Activated T-cell treated with anti-CD3 and anti-CD28 coated beads for 48 hours (primary cell): ENCODE data around the gene SLC1A4.
A peak's percentile ranks its signal among the peaks of the same experiment; 100 is the strongest.
"Not testable (repeated sequence)": the region's sequence is repeated elsewhere in the genome, so short reads cannot be mapped to it uniquely, and the experiment has no call there.

Experiments
- DNase-seq: peaks from one replicate; pipeline ENCODE4 v3.0.0-alpha.2; 2020; ENCODE audit warnings: low read depth

SLC1A4 gene

DNA sequence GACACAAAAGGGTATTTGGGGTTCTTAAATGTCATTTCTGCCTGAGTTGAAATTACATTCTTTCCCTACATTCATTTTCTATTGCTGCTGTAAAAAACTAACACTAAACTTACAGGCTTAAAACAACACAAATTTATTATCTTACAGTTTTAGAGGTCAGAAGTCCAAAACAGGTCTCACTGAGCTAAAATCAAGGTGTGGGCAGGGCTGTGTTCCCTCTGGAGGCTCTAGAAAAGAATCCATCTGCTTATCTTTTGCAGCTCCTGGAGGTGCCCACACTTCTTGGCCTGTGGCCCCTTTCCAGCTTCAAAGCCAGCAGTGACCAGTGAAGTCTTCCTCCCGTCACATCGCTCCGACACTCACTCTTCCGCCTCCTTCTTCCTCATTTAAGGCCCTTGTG, 23.2 kb upstream of the SLC1A4 start:
- DNase-seq = no peak

DNA sequence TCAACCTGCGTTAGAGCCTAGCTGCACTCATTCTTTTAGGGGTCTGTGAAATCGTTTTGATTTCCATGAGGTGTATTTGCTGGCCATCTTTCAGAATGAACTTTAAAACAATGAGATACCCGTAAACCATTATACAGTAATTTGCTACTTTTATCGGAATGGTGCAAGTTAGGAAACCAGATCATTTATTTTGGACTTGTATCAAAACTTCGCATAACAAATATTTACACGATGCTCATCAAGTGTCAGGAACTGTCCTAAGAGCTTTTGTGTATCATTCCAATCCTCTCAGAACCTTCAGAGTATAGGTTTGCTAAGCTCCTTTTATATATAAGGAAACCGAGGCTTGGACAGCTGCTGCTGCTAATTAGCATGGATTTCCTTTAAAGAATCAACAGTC, 22.4 kb upstream of the SLC1A4 start:
- no peak for DNase-seq

DNA sequence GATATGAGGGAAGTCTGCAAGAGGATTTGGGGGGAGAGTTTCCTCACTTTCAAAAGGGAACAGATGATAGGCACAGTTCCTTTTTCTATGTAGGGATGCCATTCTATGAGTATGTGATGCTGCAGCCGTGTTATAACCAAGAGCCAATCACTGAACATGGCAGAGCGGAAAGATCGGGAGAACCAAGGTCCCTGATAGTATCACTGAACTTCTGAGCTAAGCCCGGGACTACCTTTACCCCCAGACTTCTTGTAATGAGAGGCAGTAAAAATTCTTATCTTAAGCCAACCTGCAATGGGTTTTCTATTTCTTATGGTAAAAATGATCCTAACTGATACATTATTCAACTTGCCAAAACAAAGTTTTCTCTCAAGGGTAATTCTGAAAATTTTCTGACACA, 21.6 kb upstream of the SLC1A4 start:
- no peak for DNase-seq

- not testable (repeated sequence) for DNase-seq
These were observed 20.1 kb upstream of the SLC1A4 start for GRCh38 chr2:64969086-64969485.

DNA sequence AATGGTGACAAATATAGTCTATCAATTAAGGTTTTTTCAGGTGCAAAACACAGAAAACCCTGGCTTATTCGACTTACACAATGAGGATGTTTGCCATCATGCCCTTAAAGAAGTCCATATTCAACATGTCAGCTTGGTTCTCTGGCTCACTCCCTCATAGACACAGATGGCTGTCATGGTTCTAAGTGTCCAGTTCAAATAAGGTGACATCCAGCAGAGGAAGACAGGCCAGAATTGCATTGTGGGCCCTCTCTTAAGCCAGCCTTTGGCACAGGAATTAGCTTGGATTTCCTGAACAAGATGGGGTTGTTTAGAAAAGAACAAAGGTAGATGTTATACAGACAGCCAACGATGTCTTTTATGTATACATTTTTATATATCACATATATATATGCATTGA, 18.7 kb upstream of the SLC1A4 start:
- no peak for DNase-seq

GRCh38 chr2:64972426-64972825, 16.8 kb upstream of the SLC1A4 start:
- DNase-seq = no peak

DNA sequence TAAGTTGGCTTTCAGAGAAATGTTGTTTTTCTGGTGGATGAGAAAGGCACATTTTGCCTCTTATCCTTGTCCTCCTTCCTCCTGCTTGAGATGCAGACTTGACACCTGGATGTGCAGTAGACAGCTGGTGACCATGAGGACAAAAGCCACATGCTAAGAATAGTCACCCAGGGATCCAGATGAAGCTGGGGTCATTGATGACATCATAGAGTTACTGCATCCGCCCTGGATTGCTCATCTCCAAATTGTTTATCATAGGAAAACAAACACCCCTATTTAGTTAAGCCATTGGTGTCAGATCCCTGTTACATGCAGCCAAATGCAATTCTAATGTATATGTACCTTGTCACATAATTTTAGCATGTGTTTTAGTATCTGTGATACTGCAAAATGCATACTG, 16.3 kb upstream of the SLC1A4 start:
- DNase-seq = no peak

DNA sequence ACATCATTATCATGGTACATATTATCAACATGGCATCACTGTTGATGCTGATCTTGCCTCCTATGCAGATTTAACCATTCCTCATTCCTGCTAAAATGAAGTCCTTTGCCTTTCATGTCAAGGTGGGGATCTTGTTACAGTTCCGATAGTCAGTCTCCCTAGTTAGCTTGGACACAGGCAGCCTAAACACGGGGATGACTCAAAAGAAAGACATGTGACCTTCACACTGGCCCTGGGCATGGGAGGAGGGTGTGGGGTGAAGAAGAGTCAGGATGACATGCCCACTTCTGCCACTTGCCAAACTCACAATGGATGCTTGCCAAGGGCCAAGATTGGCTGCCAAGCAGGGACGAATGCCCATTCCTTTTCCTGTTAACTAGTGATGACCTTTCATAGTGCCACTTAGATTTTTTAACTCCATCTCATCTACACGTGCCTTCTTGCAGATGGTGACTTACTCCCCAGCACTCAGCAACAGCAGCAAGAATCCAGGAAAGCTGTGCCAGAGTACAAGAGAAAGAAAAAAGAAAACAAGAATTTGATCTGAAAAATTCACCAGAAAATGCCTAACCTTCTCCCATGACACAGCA, 13.9 kb upstream of the SLC1A4 start:
- no peak for DNase-seq

- no peak for DNase-seq
These were observed 12.9 kb upstream of the SLC1A4 start for GRCh38 chr2:64976276-64976675.

DNA sequence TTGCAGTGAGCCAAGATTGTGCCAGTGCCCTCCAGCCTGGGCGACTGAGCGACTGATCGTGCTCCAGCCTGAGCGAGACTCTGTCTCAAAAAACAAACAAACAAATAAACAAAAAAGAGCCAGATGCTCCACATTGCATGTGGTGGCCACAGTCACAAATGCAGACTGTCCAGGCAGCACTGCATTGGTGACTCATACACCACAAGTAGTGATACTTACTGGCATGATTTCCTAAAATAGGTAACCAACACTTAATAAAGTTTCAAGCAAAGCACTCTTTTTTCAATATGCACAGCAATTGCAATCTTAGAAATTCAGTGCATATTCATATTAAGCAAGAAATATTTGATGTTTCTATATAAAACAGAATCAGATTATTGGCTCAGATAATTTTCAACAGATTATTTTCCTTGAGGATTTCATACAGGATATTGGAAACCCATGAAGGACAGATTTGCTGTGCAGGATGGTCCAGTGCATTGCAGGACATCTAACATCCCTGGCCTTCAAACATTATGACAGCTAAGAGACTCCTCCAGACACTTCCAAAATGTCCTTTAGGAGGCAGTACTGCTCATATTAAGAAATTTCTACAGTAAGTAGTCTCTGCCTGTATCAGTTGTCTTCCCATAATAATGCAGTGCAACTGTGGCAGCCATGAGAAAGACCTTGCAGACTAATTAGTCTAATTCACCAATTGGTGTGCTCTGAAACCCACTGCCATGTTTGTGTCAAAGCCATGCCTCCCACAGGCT, 10.5 kb upstream of the SLC1A4 start:
- DNase-seq = no peak

GRCh38 chr2:64979744-64980143, 9.5 kb upstream of the SLC1A4 start:
- no peak for DNase-seq

DNA sequence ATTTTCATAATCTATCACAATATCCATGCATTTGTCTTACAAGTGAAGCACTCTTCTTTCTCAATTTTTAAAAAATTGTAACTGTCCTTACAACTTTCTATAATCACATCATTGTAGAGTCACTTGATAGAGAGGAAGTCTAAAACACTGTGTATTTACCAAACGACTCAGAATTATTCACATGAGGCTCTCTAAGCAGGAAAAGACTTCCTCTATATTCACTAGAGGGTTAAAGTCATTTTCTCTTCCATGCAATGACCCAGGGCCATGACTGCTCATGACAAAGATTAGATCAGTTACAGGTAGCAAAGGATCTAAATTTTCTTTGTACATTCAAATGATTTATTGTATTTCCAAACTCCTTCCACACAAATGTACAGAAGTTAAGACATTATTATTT, 9.0 kb upstream of the SLC1A4 start:
- no peak for DNase-seq

- DNase-seq = no peak
These were observed 6.8 kb upstream of the SLC1A4 start for GRCh38 chr2:64982311-64982857.

- DNase-seq = no peak
These were observed 6.3 kb upstream of the SLC1A4 start for GRCh38 chr2:64982932-64983331.

GRCh38 chr2:64985447-64985846, 3.8 kb upstream of the SLC1A4 start:
- DNase-seq = no peak

GRCh38 chr2:64987001-64987955, 1.9 kb upstream of the SLC1A4 start:
- DNase-seq = no peak

DNA sequence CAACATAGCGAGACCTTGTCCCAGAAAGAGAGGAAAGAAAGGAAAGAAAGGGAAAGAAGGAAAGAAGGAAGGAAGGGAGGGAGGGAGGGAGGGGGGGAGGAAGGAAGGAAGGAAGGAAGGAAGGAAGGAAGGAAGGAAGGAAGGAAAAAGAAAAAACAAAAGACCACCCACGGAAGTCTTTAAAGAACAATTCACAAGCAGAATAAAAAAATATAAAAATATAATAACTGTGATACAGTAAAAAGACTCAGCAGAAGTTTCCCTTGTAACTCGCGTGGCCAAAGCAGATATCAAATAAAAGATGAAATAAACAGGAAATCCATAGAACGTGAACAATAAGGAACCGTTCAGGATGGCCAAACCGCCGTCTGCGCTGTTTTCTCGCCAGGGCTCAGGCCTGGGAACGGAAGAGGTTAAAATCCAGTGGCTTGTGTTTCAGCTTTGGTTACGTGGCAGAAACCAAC, 1.2 kb upstream of the SLC1A4 start:
- no peak for DNase-seq

GRCh38 chr2:64988420-64989125, 626 bp upstream of the SLC1A4 start:
- DNase-seq = peak; percentile 57

DNA sequence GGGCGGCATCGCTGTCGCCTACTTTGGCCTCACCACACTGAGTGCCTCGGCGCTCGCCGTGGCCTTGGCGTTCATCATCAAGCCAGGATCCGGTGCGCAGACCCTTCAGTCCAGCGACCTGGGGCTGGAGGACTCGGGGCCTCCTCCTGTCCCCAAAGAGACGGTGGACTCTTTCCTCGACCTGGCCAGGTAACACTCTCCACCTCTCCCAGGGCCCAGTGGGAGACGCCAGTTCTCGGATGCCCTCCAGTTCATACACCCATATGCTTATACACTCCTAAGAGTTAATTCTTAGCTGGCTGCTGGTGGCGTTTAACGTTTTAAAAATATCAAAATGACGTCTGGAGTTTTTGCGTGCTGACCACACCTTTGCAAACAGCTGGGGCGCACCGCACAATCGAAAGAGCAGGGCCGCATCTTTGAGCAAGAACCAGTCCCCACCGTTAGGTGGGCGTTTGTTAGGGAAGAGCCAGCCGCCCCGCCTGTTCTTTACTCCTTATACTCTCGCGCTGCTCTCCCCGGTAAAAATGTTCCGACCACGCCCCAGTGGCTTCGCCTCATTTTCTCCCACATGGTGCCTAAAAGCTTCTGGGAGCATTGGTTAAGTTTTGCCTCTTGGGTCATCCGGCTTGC, 899 bp downstream of the SLC1A4 start:
- no peak for DNase-seq

DNA sequence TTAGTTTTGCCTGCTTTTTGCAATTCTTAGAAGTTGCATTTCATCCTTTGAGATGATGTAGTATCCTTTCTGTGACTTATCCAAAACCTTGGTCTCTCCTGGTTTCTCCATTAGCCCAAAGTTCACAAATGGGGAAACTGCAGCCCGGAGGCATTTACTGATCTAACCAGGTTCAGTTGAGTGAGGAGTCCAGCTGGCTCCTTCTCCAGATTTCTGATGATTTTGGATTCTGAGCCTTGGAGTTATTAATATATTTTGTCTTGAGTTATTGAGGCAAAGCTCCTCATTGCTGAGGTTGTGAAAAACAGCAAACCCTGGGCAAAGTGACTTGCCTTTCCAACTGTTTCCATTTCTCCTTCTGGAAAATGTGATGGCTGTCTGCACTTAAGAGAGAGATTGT, 1.7 kb downstream of the SLC1A4 start:
- no peak for DNase-seq

DNA sequence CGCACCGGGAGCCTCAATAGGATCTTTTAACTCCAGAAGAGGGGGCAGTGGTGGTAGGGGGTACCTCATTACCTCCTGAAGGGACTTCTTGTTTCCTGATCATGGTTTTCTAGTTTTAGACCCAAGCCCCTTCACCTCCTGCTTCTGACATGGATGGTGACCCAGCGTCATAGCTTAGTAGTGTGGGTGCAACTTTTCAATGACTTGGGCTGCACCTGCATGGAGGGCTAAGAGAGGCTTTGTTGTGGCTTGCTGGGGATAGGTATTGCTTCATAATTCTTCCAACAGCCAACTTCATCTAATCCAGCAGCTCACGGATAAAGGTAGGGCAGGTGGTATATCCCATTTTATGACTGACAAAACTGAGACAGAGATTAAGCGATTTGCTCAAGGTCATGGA, 3.0 kb downstream of the SLC1A4 start:
- DNase-seq = no peak
